Measurements from ENCODE around the gene PPP2R3B. TPM values are rescaled to one million over a fixed set of nuclear protein-coding genes. Genes with fewer than 3 reads are reported as not detected.

The PPP2R3B gene
- total and polyA plus RNA-seq, 2 of the 13 experiments (the other 11 are each of a cell fraction or from before 2014, with no cell fraction given): 17.0 to 21.4 TPM

DNA sequence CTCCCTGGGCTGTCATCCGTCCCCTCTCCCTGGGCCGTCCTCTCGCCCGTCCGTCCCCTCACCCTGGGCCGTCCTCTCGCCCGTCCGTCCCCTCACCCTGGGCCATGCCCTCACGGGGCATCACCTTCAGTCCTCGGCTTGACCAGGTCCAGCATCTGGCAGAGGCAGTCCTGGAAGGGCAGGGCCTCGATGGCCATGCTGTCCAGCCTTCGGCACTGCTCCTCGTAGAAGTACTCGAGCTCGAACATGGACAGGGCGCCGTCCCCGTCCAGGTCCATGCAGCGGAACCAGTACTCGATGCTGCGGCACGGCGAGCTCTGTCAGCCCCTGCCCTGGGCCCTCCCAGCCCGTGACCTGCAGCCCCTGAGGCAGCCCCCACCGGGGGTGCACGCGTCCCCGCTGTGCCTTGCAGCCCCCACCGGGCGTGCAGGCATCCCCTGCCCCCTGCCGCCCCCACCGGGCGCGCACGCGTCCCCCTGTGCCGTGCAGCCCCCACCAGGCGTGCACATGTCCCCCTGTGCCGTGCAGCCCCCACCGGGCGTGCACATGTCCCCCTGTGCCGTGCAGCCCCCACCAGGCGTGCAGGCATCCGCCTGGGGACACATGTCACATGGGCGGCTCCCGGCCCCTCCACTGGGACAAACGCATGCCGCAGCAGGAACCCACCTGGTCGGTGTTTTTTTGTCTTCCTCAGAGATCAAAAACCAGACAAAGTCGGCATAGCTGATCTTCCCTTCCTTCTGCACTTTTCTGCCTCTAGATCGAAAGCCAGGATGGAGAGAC is 45.9 kb downstream of the PPP2R3B start:
- no TSS peak for BruUV-seq (replicated peaks)
- FAIRE-seq (no peak), ATAC-seq (peak; percentile 20; the same call in 1 of the 3 replicates), DNase-seq (ENCODE audit: low spot score) (no peak)
- intact Hi-C loops (cut with micrococcal nuclease; ENCODE audit: unreplicated experiment): no loop called here
- Histone ChIP-seq H3K9me3 (ENCODE audit: low read length) (no peaks in the 10 kb centered on the region), H3K79me2 (ENCODE audit: insufficient read depth, low read length) (no peaks in the 10 kb centered on the region), H2AFZ (ENCODE audit: low read length) (no peak overlapping the region), H3K4me3 (replicated peaks in 1 of 3; ENCODE audit: insufficient read depth in 1 of 3, low read depth in 2 of 3, low read length in 3 of 3) (no peak overlapping the region), H3K36me3 (replicated peaks in 1 of 2; ENCODE audit: control insufficient read depth in 1 of 2, insufficient read depth in 2 of 2, low read length in 2 of 2) (peaks cover 0 to 7% of the 10 kb centered on the region in 2 experiments; a peak in 2 of 5 replicates), H3K4me2 (ENCODE audit: low read depth, low read length) (no peak overlapping the region), H3K4me1 (ENCODE audit: insufficient read depth, low read length) (no peaks in the 10 kb centered on the region), H3K27me3 (ENCODE audit: control insufficient read depth in 1 of 2, insufficient read depth in 2 of 2, low read length in 2 of 2) (no peaks in the 10 kb centered on the region), H4K20me1 (ENCODE audit: insufficient read depth, low read length) (no peaks in the 10 kb centered on the region), H3K27ac (ENCODE audit: extremely low read length, insufficient read depth, low read length) (no peak overlapping the region), H3K9ac (ENCODE audit: insufficient read depth, low read depth, low read length) (no peak overlapping the region)
- in situ Hi-C loops (cut with HindIII; ENCODE audit: extremely low pct_ligation_motif_present, low pct_unique_long_range_greater_than_20kb): no loop called here
- CTCF ChIA-PET (ENCODE audit: low intra/inter-chr PET ratio, low total read pairs): no interaction called here
- TF ChIP-seq CBFB (CRISPR knock-in tag; IDR thresholded peaks at IDR 0.05): no peak
- TF ChIP-seq ATM (IDR thresholded peaks at IDR 0.05; ENCODE audit: borderline replicate concordance): no peak
- TF ChIP-seq, protein P1, sequence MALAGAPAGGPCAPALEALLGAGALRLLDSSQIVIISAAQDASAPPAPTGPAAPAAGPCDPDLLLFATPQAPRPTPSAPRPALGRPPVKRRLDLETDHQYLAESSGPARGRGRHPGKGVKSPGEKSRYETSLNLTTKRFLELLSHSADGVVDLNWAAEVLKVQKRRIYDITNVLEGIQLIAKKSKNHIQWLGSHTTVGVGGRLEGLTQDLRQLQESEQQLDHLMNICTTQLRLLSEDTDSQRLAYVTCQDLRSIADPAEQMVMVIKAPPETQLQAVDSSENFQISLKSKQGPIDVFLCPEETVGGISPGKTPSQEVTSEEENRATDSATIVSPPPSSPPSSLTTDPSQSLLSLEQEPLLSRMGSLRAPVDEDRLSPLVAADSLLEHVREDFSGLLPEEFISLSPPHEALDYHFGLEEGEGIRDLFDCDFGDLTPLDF (CRISPR knock-in tag; IDR thresholded peaks at IDR 0.05): no peak
- TF ChIP-seq, protein P2, sequence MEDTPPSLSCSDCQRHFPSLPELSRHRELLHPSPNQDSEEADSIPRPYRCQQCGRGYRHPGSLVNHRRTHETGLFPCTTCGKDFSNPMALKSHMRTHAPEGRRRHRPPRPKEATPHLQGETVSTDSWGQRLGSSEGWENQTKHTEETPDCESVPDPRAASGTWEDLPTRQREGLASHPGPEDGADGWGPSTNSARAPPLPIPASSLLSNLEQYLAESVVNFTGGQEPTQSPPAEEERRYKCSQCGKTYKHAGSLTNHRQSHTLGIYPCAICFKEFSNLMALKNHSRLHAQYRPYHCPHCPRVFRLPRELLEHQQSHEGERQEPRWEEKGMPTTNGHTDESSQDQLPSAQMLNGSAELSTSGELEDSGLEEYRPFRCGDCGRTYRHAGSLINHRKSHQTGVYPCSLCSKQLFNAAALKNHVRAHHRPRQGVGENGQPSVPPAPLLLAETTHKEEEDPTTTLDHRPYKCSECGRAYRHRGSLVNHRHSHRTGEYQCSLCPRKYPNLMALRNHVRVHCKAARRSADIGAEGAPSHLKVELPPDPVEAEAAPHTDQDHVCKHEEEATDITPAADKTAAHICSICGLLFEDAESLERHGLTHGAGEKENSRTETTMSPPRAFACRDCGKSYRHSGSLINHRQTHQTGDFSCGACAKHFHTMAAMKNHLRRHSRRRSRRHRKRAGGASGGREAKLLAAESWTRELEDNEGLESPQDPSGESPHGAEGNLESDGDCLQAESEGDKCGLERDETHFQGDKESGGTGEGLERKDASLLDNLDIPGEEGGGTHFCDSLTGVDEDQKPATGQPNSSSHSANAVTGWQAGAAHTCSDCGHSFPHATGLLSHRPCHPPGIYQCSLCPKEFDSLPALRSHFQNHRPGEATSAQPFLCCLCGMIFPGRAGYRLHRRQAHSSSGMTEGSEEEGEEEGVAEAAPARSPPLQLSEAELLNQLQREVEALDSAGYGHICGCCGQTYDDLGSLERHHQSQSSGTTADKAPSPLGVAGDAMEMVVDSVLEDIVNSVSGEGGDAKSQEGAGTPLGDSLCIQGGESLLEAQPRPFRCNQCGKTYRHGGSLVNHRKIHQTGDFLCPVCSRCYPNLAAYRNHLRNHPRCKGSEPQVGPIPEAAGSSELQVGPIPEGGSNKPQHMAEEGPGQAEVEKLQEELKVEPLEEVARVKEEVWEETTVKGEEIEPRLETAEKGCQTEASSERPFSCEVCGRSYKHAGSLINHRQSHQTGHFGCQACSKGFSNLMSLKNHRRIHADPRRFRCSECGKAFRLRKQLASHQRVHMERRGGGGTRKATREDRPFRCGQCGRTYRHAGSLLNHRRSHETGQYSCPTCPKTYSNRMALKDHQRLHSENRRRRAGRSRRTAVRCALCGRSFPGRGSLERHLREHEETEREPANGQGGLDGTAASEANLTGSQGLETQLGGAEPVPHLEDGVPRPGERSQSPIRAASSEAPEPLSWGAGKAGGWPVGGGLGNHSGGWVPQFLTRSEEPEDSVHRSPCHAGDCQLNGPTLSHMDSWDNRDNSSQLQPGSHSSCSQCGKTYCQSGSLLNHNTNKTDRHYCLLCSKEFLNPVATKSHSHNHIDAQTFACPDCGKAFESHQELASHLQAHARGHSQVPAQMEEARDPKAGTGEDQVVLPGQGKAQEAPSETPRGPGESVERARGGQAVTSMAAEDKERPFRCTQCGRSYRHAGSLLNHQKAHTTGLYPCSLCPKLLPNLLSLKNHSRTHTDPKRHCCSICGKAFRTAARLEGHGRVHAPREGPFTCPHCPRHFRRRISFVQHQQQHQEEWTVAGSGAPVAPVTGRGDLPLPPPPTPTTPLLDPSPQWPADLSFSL (CRISPR knock-in tag; IDR thresholded peaks at IDR 0.05): no peak
- no peak for TF ChIP-seq ADNP (CRISPR knock-in tag; IDR thresholded peaks at IDR 0.05)
- no peak for TF ChIP-seq NFE2L1 (CRISPR knock-in tag; IDR thresholded peaks at IDR 0.05; ENCODE audit: borderline replicate concordance)
- no peak for TF ChIP-seq RXRA (CRISPR knock-in tag; IDR thresholded peaks at IDR 0.05)
- TF ChIP-seq ZNF354B (CRISPR knock-in tag; IDR thresholded peaks at IDR 0.05): no peak
- 96% methylated on average over 26 of the region's 52 CpGs for WGBS (ENCODE audit: low lambda C conversion rate)
- POLR2A ChIA-PET: no interaction called here

All from HepG2 (cell line).